ENCODE results near the gene TNNT3. TPM values are rescaled to one million over a fixed set of nuclear protein-coding genes. Genes with fewer than 3 reads are reported as not detected.

Gene TNNT3
- total RNA-seq, 1 experiment from 2014 or later, result 0.71 TPM

GRCh38 chr11:1880746-1881441 lies 38.6 kb upstream of the TNNT3 start:
- H4K20me1 ChIP-seq (ENCODE audit: insufficient read depth), result no peaks in the 10 kb centered on the region
- H3K79me2 ChIP-seq (ENCODE audit: insufficient read depth, low read length), result no peaks in the 10 kb centered on the region
- RAD21 ChIA-PET (ENCODE audit: low non-redundant PET in 1 of 2, low total read pairs in 2 of 2, uncharacterized antibody in 2 of 2, unreplicated experiment in 2 of 2), result interaction anchor here in 1 of 2 experiments (2.1 kb wide), 1 partner anchor 271 kb away, joined by 15 read pairs; no protein-coding TSS in a partner anchor
- POLR2A ChIA-PET, result no interaction called here
- no peak for DNase-seq (ENCODE audit: low read depth, low spot score)
- peaks cover 0 to 4% of the 10 kb centered on the region in 2 experiments; a peak in 1 of 4 replicates for H3K4me1 ChIP-seq (ENCODE audit: control insufficient read depth in 1 of 2, insufficient read depth in 2 of 2, low read length in 2 of 2)
- intact Hi-C loops (cut with micrococcal nuclease), result loop anchor here (5.0 kb wide), 2 partner anchors 36 to 229 kb away; partner anchors contain the start of gene TNNT3
- CTCF ChIA-PET, result interaction anchor here (2.5 kb wide), 1 partner anchor 270 kb away, joined by 60 read pairs; no protein-coding TSS in a partner anchor
- H3K4me3 ChIP-seq (replicated peaks in 1 of 2; ENCODE audit: low read depth in 1 of 2, low read length in 2 of 2), result no peak overlapping the region
- H3K27me3 ChIP-seq (ENCODE audit: insufficient read depth, low read length), result 0 out of 2 replicates have a peak, but pooled peaks cover 4% of the 10 kb centered on the region
- no peaks in the 10 kb centered on the region for H3K9me2 ChIP-seq (ENCODE audit: insufficient read depth)
- no peak overlapping the region for H3K4me2 ChIP-seq (ENCODE audit: low read length)
- no peak overlapping the region for H2AFZ ChIP-seq (ENCODE audit: low read depth, low read length, poor library complexity, severe bottlenecking)
- no peak overlapping the region for H3K27ac ChIP-seq (ENCODE audit: low read depth, low read length)
- no peak overlapping the region for H3K9ac ChIP-seq (ENCODE audit: low read length)
- no peaks in the 10 kb centered on the region for H3K36me3 ChIP-seq (ENCODE audit: control insufficient read depth in 1 of 2, insufficient read depth in 2 of 2, low read length in 2 of 2)
- TF ChIP-seq CBX3 (IDR thresholded peaks at IDR 0.05; ENCODE audit: low read depth) (no peak), TCF7L2 (IDR thresholded peaks at IDR 0.05; ENCODE audit: borderline replicate concordance, extremely low read depth, insufficient read depth, insufficient read length) (no peak), CTCF (IDR thresholded peaks at IDR 0.05 in 2 of 3, conservative IDR thresholded peaks at IDR 0.05 in 1 of 3; ENCODE audit: borderline replicate concordance in 1 of 3, insufficient read depth in 1 of 3, low read depth in 2 of 3, low read length in 2 of 3) (no peak), MAX (IDR thresholded peaks at IDR 0.05) (no peak), EGR1 (IDR thresholded peaks at IDR 0.05; ENCODE audit: low read depth) (no peak), JUND (IDR thresholded peaks at IDR 0.05) (no peak), SP1 (IDR thresholded peaks at IDR 0.05; ENCODE audit: low read depth) (no peak), POLR2A (IDR thresholded peaks at IDR 0.05; ENCODE audit: borderline replicate concordance, extremely low read depth, insufficient read depth, insufficient read length) (no peak), POLR2AphosphoS5 (IDR thresholded peaks at IDR 0.05; ENCODE audit: low read depth, low read length) (no peak), EZH2phosphoT487 (IDR thresholded peaks at IDR 0.05; ENCODE audit: borderline replicate concordance) (no peak), EZH2 (IDR thresholded peaks at IDR 0.05) (no peak), CEBPB (IDR thresholded peaks at IDR 0.05; ENCODE audit: low read depth) (no peak), SIN3A (IDR thresholded peaks at IDR 0.05; ENCODE audit: low read depth) (no peak), ZBTB33 (IDR thresholded peaks at IDR 0.05; ENCODE audit: extremely low read depth, insufficient replicate concordance, low read length) (no peak), FOSL1 (IDR thresholded peaks at IDR 0.05; ENCODE audit: low read depth) (no peak), ELF1 (IDR thresholded peaks at IDR 0.05; ENCODE audit: borderline replicate concordance, low read depth) (no peak), YY1 (IDR thresholded peaks at IDR 0.05; ENCODE audit: extremely low read depth, insufficient replicate concordance, low read depth, low read length) (no peak), ATF3 (IDR thresholded peaks at IDR 0.05) (no peak), RAD21 (IDR thresholded peaks at IDR 0.05; ENCODE audit: low read depth) (no peak), SRF (IDR thresholded peaks at IDR 0.05; ENCODE audit: low read depth) (no peak)
- no TSS peak for BruUV-seq (replicated peaks)
- H3K9me3 ChIP-seq (ENCODE audit: control insufficient read depth in 1 of 2, insufficient read depth in 1 of 2, low read depth in 1 of 2, low read length in 2 of 2), result no peaks in the 10 kb centered on the region
- ATAC-seq, result no peak
